H1 (cell line): ENCODE data around the gene MMP15. TPM values are rescaled to one million over a fixed set of nuclear protein-coding genes. Genes with fewer than 3 reads are reported as not detected.

Experiments
- CTCF ChIA-PET: fragments of 300-600 bp; sonication (Branson Sonifier 250); formaldehyde crosslinking; loops from one replicate; lab custom pipeline; 2021; ENCODE audit not compliant: partially characterized antibody; lab: Charles Lee
- POLR2A ChIA-PET: fragments of 300-600 bp; sonication (Branson Sonifier 250); formaldehyde crosslinking; loops from one replicate; lab custom pipeline; 2021; ENCODE audit warnings: inconsistent platforms; ENCODE audit not compliant: partially characterized antibody; lab: Charles Lee
- DNase-seq, 2 experiments: peaks; one replicate each; pipeline versions ENCODE4 v3.0.0 to v3.0.0-alpha.2; 2010 to 2022; ENCODE audit warnings: low spot score in 2 of 2, low read depth in 1 of 2, mixed read lengths in 1 of 2
- FAIRE-seq: peaks from 2 replicates; lab custom pipeline; 2011; peaks lifted over from hg19 to GRCh38; lab: Jason Lieb, UNC
- H2AFZ ChIP-seq: 2 replicates; pipeline ENCODE4 v1.8.1; 2012; ENCODE audit warnings: low read length, inconsistent platforms
- H2AK5ac ChIP-seq: 2 replicates; pipeline ENCODE4 v1.6.1; 2013; ENCODE audit warnings: low read depth, low read length
- H2BK120ac ChIP-seq: replicated peaks from 2 replicates; pipeline ENCODE3; 2013; ENCODE audit warnings: low read depth, low read length, inconsistent platforms
- H2BK12ac ChIP-seq: 2 replicates; pipeline ENCODE4 v1.6.1; 2013; ENCODE audit warnings: low read depth, low read length
- H2BK15ac ChIP-seq: 2 replicates; pipeline ENCODE4 v1.6.1; 2013; ENCODE audit warnings: low read length
- H2BK20ac ChIP-seq: 2 replicates; pipeline ENCODE4 v1.6.1; 2013; ENCODE audit warnings: low read length
- H2BK5ac ChIP-seq: 2 replicates; pipeline ENCODE4 v1.6.1; 2013; ENCODE audit warnings: low read depth, low read length
- H3K14ac ChIP-seq: 2 replicates; pipeline ENCODE4 v1.6.1; 2013; ENCODE audit warnings: inconsistent platforms; ENCODE audit not compliant: insufficient read length
- H3K18ac ChIP-seq: 2 replicates; pipeline ENCODE4 v1.6.1; 2013; ENCODE audit warnings: low read length; ENCODE audit errors: extremely low read depth
- H3K23ac ChIP-seq: 2 replicates; pipeline ENCODE4 v1.6.1; 2013; ENCODE audit warnings: inconsistent platforms; ENCODE audit not compliant: insufficient read length
- H3K23me2 ChIP-seq: 2 replicates; pipeline ENCODE4 v1.6.1; 2013; ENCODE audit warnings: low read depth, low read length
- H3K27ac ChIP-seq: 2 replicates; pipeline ENCODE4 v1.6.1; 2011; ENCODE audit warnings: low read depth, low read length, inconsistent platforms
- H3K27me3 ChIP-seq, 4 experiments: replicated peaks in 1 of 4; 1 replicate in 1 of 4; 2 replicates in 3 of 4; pipeline versions ENCODE4 v1.6.1 to v1.8.1; 2011 to 2013; ENCODE audit warnings: low read length in 3 of 4, mild to moderate bottlenecking in 3 of 4, inconsistent platforms in 2 of 4, mixed read lengths in 2 of 4, moderate library complexity in 1 of 4; ENCODE audit not compliant: control insufficient read depth in 3 of 4, insufficient read depth in 3 of 4; ENCODE audit errors: extremely low read depth in 1 of 4
- H3K36me3 ChIP-seq, 4 experiments: 2 replicates each; pipeline versions ENCODE4 v1.6.1 to v1.8.1; 2011 to 2013; ENCODE audit warnings: mild to moderate bottlenecking in 4 of 4, low read length in 3 of 4, moderate library complexity in 2 of 4, control low read depth in 1 of 4, inconsistent platforms in 1 of 4; ENCODE audit not compliant: insufficient read depth in 4 of 4, control insufficient read depth in 2 of 4
- H3K4ac ChIP-seq: replicated peaks from 2 replicates; pipeline ENCODE3; 2013; ENCODE audit warnings: low read length, low read depth, mixed read lengths, inconsistent platforms; ENCODE audit not compliant: insufficient read length
- H3K4me1 ChIP-seq, 4 experiments: replicated peaks in 1 of 4; 1 replicate in 1 of 4; 2 replicates in 3 of 4; pipeline versions ENCODE4 v1.6.1 to v1.8.1; 2011 to 2013; ENCODE audit warnings: low read length in 3 of 4, inconsistent platforms in 2 of 4, mixed read lengths in 1 of 4; ENCODE audit not compliant: insufficient read depth in 4 of 4, control insufficient read depth in 3 of 4
- H3K4me2 ChIP-seq, 2 experiments: 2 replicates each; pipeline versions ENCODE4 v1.6.1 to v1.8.1; 2011 to 2013; ENCODE audit warnings: low read depth in 2 of 2, low read length in 2 of 2, control low read depth in 1 of 2, inconsistent platforms in 1 of 2, mild to moderate bottlenecking in 1 of 2; ENCODE audit not compliant: insufficient read depth in 1 of 2
- H3K4me3 ChIP-seq, 4 experiments: fragments of 200-600, 300-600 bp in 1 of 4; sonication (generic), shearing (Covaris generic), sonication (Bioruptor Twin) in 1 of 4; 2 replicates each; pipeline versions ENCODE4 v1.5.1 to v1.8.1; 2011 to 2016; ENCODE audit warnings: low read length in 4 of 4, low read depth in 3 of 4, control low read depth in 2 of 4, inconsistent platforms in 2 of 4, mild to moderate bottlenecking in 2 of 4, mixed read lengths in 1 of 4, moderate library complexity in 1 of 4; ENCODE audit not compliant: insufficient read depth in 2 of 4; ENCODE audit errors: extremely low read depth in 1 of 4
- H3K56ac ChIP-seq: replicated peaks from 2 replicates; pipeline ENCODE3; 2013; ENCODE audit warnings: low read depth, mild to moderate bottlenecking, mixed read lengths, low read length, inconsistent platforms; ENCODE audit not compliant: insufficient read length
- H3K79me1 ChIP-seq: 2 replicates; pipeline ENCODE4 v1.6.1; 2013; ENCODE audit warnings: low read depth, low read length, control low read depth
- H3K79me2 ChIP-seq, 2 experiments: 2 replicates each; pipeline versions ENCODE4 v1.6.1 to v1.8.1; 2012 to 2013; ENCODE audit warnings: low read length in 2 of 2, mild to moderate bottlenecking in 2 of 2, inconsistent platforms in 1 of 2; ENCODE audit not compliant: insufficient read depth in 2 of 2, control insufficient read depth in 1 of 2
- H3K9ac ChIP-seq, 4 experiments: replicated peaks in 1 of 4; 1 replicate in 1 of 4; 2 replicates in 3 of 4; pipeline versions ENCODE4 v1.6.1 to v1.8.1; 2011 to 2013; ENCODE audit warnings: low read depth in 3 of 4, low read length in 3 of 4, control low read depth in 2 of 4, mild to moderate bottlenecking in 2 of 4, moderate library complexity in 2 of 4, inconsistent platforms in 1 of 4; ENCODE audit errors: extremely low read depth in 1 of 4
- H3K9me3 ChIP-seq, 2 experiments: 2 replicates each; pipeline versions ENCODE4 v1.6.1 to v1.8.1; 2012 to 2013; ENCODE audit warnings: mild to moderate bottlenecking in 2 of 2, moderate library complexity in 2 of 2, control low read depth in 1 of 2, inconsistent platforms in 1 of 2, low read depth in 1 of 2, low read length in 1 of 2, mixed read lengths in 1 of 2; ENCODE audit not compliant: insufficient read depth in 2 of 2
- H4K20me1 ChIP-seq, 2 experiments: replicated peaks in 1 of 2; 2 replicates each; pipeline versions ENCODE3 to v1.8.1; 2011 to 2013; ENCODE audit warnings: inconsistent platforms in 2 of 2, low read length in 2 of 2, mild to moderate bottlenecking in 1 of 2; ENCODE audit not compliant: insufficient read depth in 2 of 2, control insufficient read depth in 1 of 2
- H4K5ac ChIP-seq: 2 replicates; pipeline ENCODE4 v1.6.1; 2013; ENCODE audit warnings: low read length, low read depth, mixed read lengths, inconsistent platforms; ENCODE audit not compliant: insufficient read length
- H4K8ac ChIP-seq: 2 replicates; pipeline ENCODE4 v1.8.0; 2013; ENCODE audit warnings: mild to moderate bottlenecking, moderate library complexity, low read length, inconsistent platforms; ENCODE audit not compliant: insufficient read depth; ENCODE audit errors: extremely low read depth
- H4K91ac ChIP-seq: replicated peaks from 2 replicates; pipeline ENCODE3; 2013; ENCODE audit warnings: low read length, mixed read lengths, inconsistent platforms; ENCODE audit not compliant: insufficient read length
- BCL11A ChIP-seq, 2 experiments: IDR thresholded peaks; one replicate each; pipeline ENCODE4 v1.6.1; 2011; ENCODE audit warnings: low read depth in 2 of 2, low read length in 2 of 2, mild to moderate bottlenecking in 2 of 2
- CHD2 ChIP-seq: IDR thresholded peaks from 2 replicates; pipeline ENCODE4 v1.6.1; 2012; ENCODE audit warnings: low read length, improper control_type of control experiment
- KDM5A ChIP-seq: fragments of 200-600 bp; IDR thresholded peaks from 2 replicates; pipeline ENCODE4 v1.7.1; 2012; ENCODE audit warnings: mild to moderate bottlenecking, low read length, inconsistent platforms, mixed read lengths
- RAD21 ChIP-seq, 2 experiments: IDR thresholded peaks in 1 of 2; conservative IDR thresholded peaks in 1 of 2; 2 replicates each; pipeline ENCODE4 v1.6.1; 2011; ENCODE audit warnings: low read depth in 2 of 2, low read length in 2 of 2, improper control_type of control experiment in 1 of 2, inconsistent platforms in 1 of 2, mild to moderate bottlenecking in 1 of 2, moderate library complexity in 1 of 2
- SIRT6 ChIP-seq: IDR thresholded peaks from one replicate; pipeline ENCODE4 v1.7.1; 2012; ENCODE audit warnings: low read length, inconsistent platforms
- SP1 ChIP-seq: IDR thresholded peaks from 2 replicates; pipeline ENCODE4 v1.6.1; 2011; ENCODE audit warnings: low read depth, low read length
- WGBS, 2 experiments: shearing (Covaris generic) in 1 of 2; methylation state at CpG; one replicate each; pipeline versions ENCODE4 v1.1.6 to v1.1.7; 2013 to 2015; ENCODE audit warnings: low lambda C conversion rate in 2 of 2, mixed read lengths in 2 of 2, inconsistent platforms in 1 of 2, low coverage in 1 of 2, missing lambda C conversion rate in 1 of 2; ENCODE audit not compliant: insufficient replicate concordance in 2 of 2, insufficient coverage in 1 of 2, insufficient read length in 1 of 2; ENCODE audit errors: extremely low coverage in 1 of 2, missing lambda C conversion rate in 1 of 2; 5-methylcytosine and 5-hydroxymethylcytosine counted together
- polyA plus RNA-seq, 7 experiments: library from polyadenylated mRNA; depleted of rRNA in 3 of 7; stranded (reverse) in 5 of 7; unstranded in 2 of 7; fragments of >200 nt in 5 of 7; fragments of 200-250 nt in 2 of 7; gene quantifications; 1 replicate in 5 of 7; 2 replicates in 1 of 7; 4 replicates in 1 of 7; pipeline versions ENCODE4 v1.2.1 to v1.2.3, GENCODE V29; 2011 to 2013; ENCODE audit warnings: missing spikeins in 2 of 7, mixed read lengths in 2 of 7
- total RNA-seq: library from RNA; stranded (reverse); fragmentation: NEBNext Ultra II Directional; extraction: Animal tissue kit (Norgen Biotek cat#: 25700); gene quantifications from 2 replicates; pipeline ENCODE4 v1.2.1, GENCODE V29; 2021

MMP15 gene
- total and polyA plus RNA-seq, 2 of the 8 experiments (the other 6 are each of a cell fraction or from before 2014, with no cell fraction given) = 38.5 to 42.2 TPM

DNA sequence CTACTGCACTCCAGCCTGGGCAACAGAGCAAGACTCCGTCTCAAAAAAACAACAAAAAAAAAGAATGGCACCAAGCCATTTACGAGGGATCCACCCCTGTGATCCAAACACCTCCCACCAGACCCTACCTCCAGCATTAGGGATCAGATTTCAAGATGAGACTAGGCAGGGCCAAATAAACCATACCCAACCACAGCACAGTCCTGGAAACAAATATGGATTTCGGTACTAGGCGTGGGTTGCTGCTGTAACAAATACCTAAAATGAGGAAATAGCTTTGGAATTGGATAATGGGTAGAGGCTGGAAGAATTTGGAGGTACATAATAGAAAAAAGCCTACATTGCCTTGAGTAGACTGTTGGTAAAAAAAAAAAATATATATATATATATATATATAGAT is 49.1 kb downstream of the MMP15 start:
- peaks cover 2% of the 10 kb centered on the region in 2 experiments; a peak in 1 of 4 replicates for H3K9me3 ChIP-seq
- no peak overlapping the region for H3K14ac ChIP-seq
- no peak overlapping the region for H3K4me3 ChIP-seq
- H2BK12ac ChIP-seq = no peak overlapping the region
- H3K79me2 ChIP-seq = no peaks in the 10 kb centered on the region
- H4K20me1 ChIP-seq = no peaks in the 10 kb centered on the region
- no peak overlapping the region for H2BK120ac ChIP-seq
- H3K79me1 ChIP-seq = no peaks in the 10 kb centered on the region
- H3K23ac ChIP-seq = no peak overlapping the region
- no peak overlapping the region for H2BK15ac ChIP-seq
- POLR2A ChIA-PET = no interaction called here
- TF ChIP-seq KDM5A (no peak), CHD2 (no peak), RAD21 (IDR thresholded peaks at IDR 0.05 in 1 of 2, conservative IDR thresholded peaks at IDR 0.05 in 1 of 2; ENCODE audit: low read depth in 2 of 2, low read length in 2 of 2) (no peak), SP1 (no peak), SIRT6 (no peak), BCL11A (IDR thresholded peaks at IDR 0.05; ENCODE audit: low read depth in 2 of 2, low read length in 2 of 2) (no peak)
- FAIRE-seq (no peak), DNase-seq (no peak)
- WGBS, 2 experiments = 75% methylated on average over 4 of the region's 4 CpGs; no CpG with 5 or more reads in 1 of the 2 experiments
- no peak overlapping the region for H3K9ac ChIP-seq
- H4K91ac ChIP-seq = no peak overlapping the region
- no peak overlapping the region for H4K5ac ChIP-seq
- no peaks in the 10 kb centered on the region for H3K27me3 ChIP-seq
- no peak overlapping the region for H2AFZ ChIP-seq
- H3K4me2 ChIP-seq = no peak overlapping the region
- H4K8ac ChIP-seq = no peak overlapping the region
- CTCF ChIA-PET = no interaction called here
- H3K23me2 ChIP-seq = no peaks in the 10 kb centered on the region
- no peak overlapping the region for H3K27ac ChIP-seq
- no peaks in the 10 kb centered on the region for H3K4me1 ChIP-seq
- no peak overlapping the region for H3K18ac ChIP-seq
- H3K4ac ChIP-seq = no peak overlapping the region
- H2AK5ac ChIP-seq = no peak overlapping the region
- H3K56ac ChIP-seq = no peak overlapping the region
- no peak overlapping the region for H2BK20ac ChIP-seq
- no peak overlapping the region for H2BK5ac ChIP-seq
- H3K36me3 ChIP-seq = no peaks in the 10 kb centered on the region
